ENCODE measurements around the gene GJB5. TPM values are rescaled to one million over a fixed set of nuclear protein-coding genes. Genes with fewer than 3 reads are reported as not detected.

The GJB5 gene
- total RNA-seq, 5 donors from 2014 or later (not counting 1 experiment from before 2014, with no cell fraction given), result not detected

- Histone ChIP-seq H3K9me3 (no peaks in the 10 kb centered on the region), H3K4me1 (ENCODE audit: control insufficient read depth in 1 of 2, extremely low read depth in 1 of 2, insufficient read depth in 2 of 2, low read length in 2 of 2) (peaks cover 0 to 9% of the 10 kb centered on the region in 2 experiments), H3K4me3 (ENCODE audit: control insufficient read depth in 1 of 2, extremely low read depth in 1 of 2, low read length in 1 of 2) (no peak overlapping the region), H3K36me3 (ENCODE audit: control insufficient read depth in 2 of 2, extremely low read depth in 1 of 2, insufficient read depth in 1 of 2, low read length in 1 of 2) (no peaks in the 10 kb centered on the region), H3K27me3 (replicated peaks in 1 of 2; ENCODE audit: control insufficient read depth in 2 of 2, extremely low read depth in 1 of 2, insufficient read depth in 2 of 2, low read length in 1 of 2) (peaks cover 7 to 61% of the 10 kb centered on the region in 2 experiments), H3K27ac (ENCODE audit: low read length) (no peak overlapping the region)
- no peak for ATAC-seq (replicated peaks in 1 of 4)
- H3K27me3 Mint-ChIP-seq, result peaks cover 42 to 45% of the 10 kb centered on the region in 2 donors
- no peaks in the 10 kb centered on the region for H3K9me3 Mint-ChIP-seq
- H3K36me3 Mint-ChIP-seq, result no peaks in the 10 kb centered on the region
- POLR2A ChIA-PET, result no interaction called here
- H3K4me3 Mint-ChIP-seq, result no peak overlapping the region
- H3K4me1 Mint-ChIP-seq, result peaks cover 0 to 3% (median 2%) of the 10 kb centered on the region in 3 donors
- no peak overlapping the region for H3K27ac Mint-ChIP-seq
- CTCF ChIA-PET, result no interaction called here
- DNase-seq, result no peak
- 53% methylated on average over 2 of the region's 6 CpGs for WGBS (ENCODE audit: insufficient coverage)
Measured at GRCh38 chr1:34778381-34778780, 23.5 kb downstream of the GJB5 start.

- no peaks in the 10 kb centered on the region for H3K9me3 ChIP-seq
- no peak overlapping the region for H3K4me3 ChIP-seq (ENCODE audit: control insufficient read depth in 1 of 2, extremely low read depth in 1 of 2, low read length in 1 of 2)
- H3K27me3 ChIP-seq (replicated peaks in 1 of 2; ENCODE audit: control insufficient read depth in 2 of 2, extremely low read depth in 1 of 2, insufficient read depth in 2 of 2, low read length in 1 of 2), result peaks cover 7 to 66% of the 10 kb centered on the region in 2 experiments
- ChIA-PET CTCF (interaction anchor here in 1 of 2 donors (0.7 kb wide), 1 partner anchor 91 kb away, joined by 3 read pairs; no protein-coding TSS in a partner anchor), POLR2A (no interaction called here)
- H3K9me3 Mint-ChIP-seq, result no peaks in the 10 kb centered on the region
- no peaks in the 10 kb centered on the region for H3K36me3 ChIP-seq (ENCODE audit: control insufficient read depth in 2 of 2, extremely low read depth in 1 of 2, insufficient read depth in 1 of 2, low read length in 1 of 2)
- H3K27ac ChIP-seq (ENCODE audit: low read length), result no peak overlapping the region
- no peak overlapping the region for H3K4me3 Mint-ChIP-seq
- H3K27ac Mint-ChIP-seq, result no peak overlapping the region
- H3K27me3 Mint-ChIP-seq, result peaks cover 45 to 50% of the 10 kb centered on the region in 2 donors
- DNase-seq (no peak), ATAC-seq (replicated peaks in 1 of 4) (no peak)
- WGBS (ENCODE audit: insufficient coverage), result no CpG with 5 or more reads among the region's 5 CpGs
- no peaks in the 10 kb centered on the region for H3K36me3 Mint-ChIP-seq
- peaks cover 0 to 9% of the 10 kb centered on the region in 2 experiments for H3K4me1 ChIP-seq (ENCODE audit: control insufficient read depth in 1 of 2, extremely low read depth in 1 of 2, insufficient read depth in 2 of 2, low read length in 2 of 2)
- peaks cover 0 to 3% (median 2%) of the 10 kb centered on the region in 3 donors for H3K4me1 Mint-ChIP-seq
Measured at GRCh38 chr1:34779005-34779404, 24.2 kb downstream of the GJB5 start.

GRCh38 chr1:34779526-34779925 lies 24.7 kb downstream of the GJB5 start:
- Mint-ChIP-seq H3K9me3 (no peaks in the 10 kb centered on the region), H3K36me3 (no peaks in the 10 kb centered on the region), H3K27ac (no peak overlapping the region), H3K27me3 (peaks cover 47 to 52% of the 10 kb centered on the region in 2 donors), H3K4me1 (peaks cover 0 to 3% (median 2%) of the 10 kb centered on the region in 3 donors), H3K4me3 (no peak overlapping the region)
- DNase-seq (no peak), ATAC-seq (replicated peaks in 1 of 4) (no peak)
- Histone ChIP-seq H3K27ac (ENCODE audit: low read length) (no peak overlapping the region), H3K4me1 (ENCODE audit: control insufficient read depth in 1 of 2, extremely low read depth in 1 of 2, insufficient read depth in 2 of 2, low read length in 2 of 2) (peaks cover 0 to 9% of the 10 kb centered on the region in 2 experiments), H3K27me3 (replicated peaks in 1 of 2; ENCODE audit: control insufficient read depth in 2 of 2, extremely low read depth in 1 of 2, insufficient read depth in 2 of 2, low read length in 1 of 2) (peaks cover 7 to 62% of the 10 kb centered on the region in 2 experiments), H3K4me3 (ENCODE audit: control insufficient read depth in 1 of 2, extremely low read depth in 1 of 2, low read length in 1 of 2) (no peak overlapping the region), H3K9me3 (no peaks in the 10 kb centered on the region), H3K36me3 (ENCODE audit: control insufficient read depth in 2 of 2, extremely low read depth in 1 of 2, insufficient read depth in 1 of 2, low read length in 1 of 2) (no peaks in the 10 kb centered on the region)
- ChIA-PET POLR2A (no interaction called here), CTCF (interaction anchor here in 1 of 2 donors (0.7 kb wide), 1 partner anchor 91 kb away, joined by 3 read pairs; no protein-coding TSS in a partner anchor)
- 85% methylated on average over 4 of the region's 5 CpGs for WGBS (ENCODE audit: insufficient coverage)

GRCh38 chr1:34779962-34780361 lies 25.1 kb downstream of the GJB5 start:
- Histone ChIP-seq H3K9me3 (no peaks in the 10 kb centered on the region), H3K36me3 (ENCODE audit: control insufficient read depth in 2 of 2, extremely low read depth in 1 of 2, insufficient read depth in 1 of 2, low read length in 1 of 2) (no peaks in the 10 kb centered on the region), H3K4me1 (ENCODE audit: control insufficient read depth in 1 of 2, extremely low read depth in 1 of 2, insufficient read depth in 2 of 2, low read length in 2 of 2) (peaks cover 0 to 9% of the 10 kb centered on the region in 2 experiments), H3K27ac (ENCODE audit: low read length) (no peak overlapping the region), H3K27me3 (replicated peaks in 1 of 2; ENCODE audit: control insufficient read depth in 2 of 2, extremely low read depth in 1 of 2, insufficient read depth in 2 of 2, low read length in 1 of 2) (peaks cover 7 to 64% of the 10 kb centered on the region in 2 experiments), H3K4me3 (ENCODE audit: control insufficient read depth in 1 of 2, extremely low read depth in 1 of 2, low read length in 1 of 2) (no peak overlapping the region)
- ChIA-PET CTCF (no interaction called here), POLR2A (no interaction called here)
- Mint-ChIP-seq H3K9me3 (no peaks in the 10 kb centered on the region), H3K4me1 (peaks cover 0 to 3% (median 2%) of the 10 kb centered on the region in 3 donors), H3K36me3 (no peaks in the 10 kb centered on the region), H3K27ac (no peak overlapping the region), H3K27me3 (peaks cover 47 to 52% of the 10 kb centered on the region in 2 donors), H3K4me3 (no peak overlapping the region)
- DNase-seq, result no peak
- 86% methylated on average over 4 of the region's 5 CpGs for WGBS (ENCODE audit: insufficient coverage)
- no peak for ATAC-seq (replicated peaks in 1 of 4)

GRCh38 chr1:34780528-34780927 lies 25.7 kb downstream of the GJB5 start:
- no peaks in the 10 kb centered on the region for H3K36me3 Mint-ChIP-seq
- no peak overlapping the region for H3K4me3 Mint-ChIP-seq

GRCh38 chr1:34781071-34781843 lies 26.4 kb downstream of the GJB5 start, which contains the start of gene GJB3:
Gene GJB3, plus strand, starts transcription at chr1:34781214. Its CDS starts 3,549 bp downstream, at chr1:34784763.
- ATAC-seq (replicated peaks in 1 of 4) (peak in 3 of 4 experiments; percentile 27 to 53 (median 48)), DNase-seq (peak in 3 of 35 experiments; percentile 7 to 9 (median 7))
- Mint-ChIP-seq H3K4me1 (peaks cover under 1 to 3% (median 2%) of the 10 kb centered on the region in 3 donors), H3K36me3 (no peaks in the 10 kb centered on the region), H3K9me3 (no peaks in the 10 kb centered on the region), H3K4me3 (peak within 1 kb of the TSS in 1 of 3 donors; percentile 37), H3K27ac (no peak within 1 kb of the TSS), H3K27me3 (peaks cover 54 to 55% of the 10 kb centered on the region in 2 donors)
- Histone ChIP-seq H3K4me3 (ENCODE audit: control insufficient read depth in 1 of 2, extremely low read depth in 1 of 2, low read length in 1 of 2) (peak within 1 kb of the TSS in 1 of 2 donors; percentile 38), H3K9me3 (no peaks in the 10 kb centered on the region), H3K4me1 (ENCODE audit: control insufficient read depth in 1 of 2, extremely low read depth in 1 of 2, insufficient read depth in 2 of 2, low read length in 2 of 2) (peaks cover 0 to 11% of the 10 kb centered on the region in 2 experiments), H3K36me3 (ENCODE audit: control insufficient read depth in 2 of 2, extremely low read depth in 1 of 2, insufficient read depth in 1 of 2, low read length in 1 of 2) (no peaks in the 10 kb centered on the region), H3K27me3 (replicated peaks in 1 of 2; ENCODE audit: control insufficient read depth in 2 of 2, extremely low read depth in 1 of 2, insufficient read depth in 2 of 2, low read length in 1 of 2) (peaks cover 7 to 76% of the 10 kb centered on the region in 2 experiments), H3K27ac (ENCODE audit: low read length) (no peak within 1 kb of the TSS)
- 5% methylated on average over 60 of the region's 62 CpGs for WGBS (ENCODE audit: insufficient coverage)
- CTCF ChIA-PET, result no interaction called here
- POLR2A ChIA-PET, result no interaction called here

More at GRCh38 chr1:34780528-34780927, 25.7 kb downstream of the GJB5 start:
- CTCF ChIA-PET, result no interaction called here
- POLR2A ChIA-PET, result no interaction called here
- H3K27ac ChIP-seq (ENCODE audit: low read length), result no peak overlapping the region
- peaks cover 7 to 68% of the 10 kb centered on the region in 2 experiments for H3K27me3 ChIP-seq (replicated peaks in 1 of 2; ENCODE audit: control insufficient read depth in 2 of 2, extremely low read depth in 1 of 2, insufficient read depth in 2 of 2, low read length in 1 of 2)
- ATAC-seq (replicated peaks in 1 of 4) (no peak), DNase-seq (no peak)
- no peak overlapping the region for H3K4me3 ChIP-seq (ENCODE audit: control insufficient read depth in 1 of 2, extremely low read depth in 1 of 2, low read length in 1 of 2)
- Mint-ChIP-seq H3K27ac (no peak overlapping the region), H3K9me3 (no peaks in the 10 kb centered on the region), H3K27me3 (peaks cover 52 to 53% of the 10 kb centered on the region in 2 donors), H3K4me1 (peaks cover 0 to 3% (median 2%) of the 10 kb centered on the region in 3 donors)
- H3K9me3 ChIP-seq, result no peaks in the 10 kb centered on the region
- 100% methylated on average over 1 of the region's 2 CpGs for WGBS (ENCODE audit: insufficient coverage)
- no peaks in the 10 kb centered on the region for H3K36me3 ChIP-seq (ENCODE audit: control insufficient read depth in 2 of 2, extremely low read depth in 1 of 2, insufficient read depth in 1 of 2, low read length in 1 of 2)
- H3K4me1 ChIP-seq (ENCODE audit: control insufficient read depth in 1 of 2, extremely low read depth in 1 of 2, insufficient read depth in 2 of 2, low read length in 2 of 2), result peaks cover 0 to 9% of the 10 kb centered on the region in 2 experiments

Measured in T-cell (primary cell).